Upper lobe of right lung (tissue), 1 donor: ENCODE measurements around the gene POTEF. TPM values are rescaled to one million over a fixed set of nuclear protein-coding genes. Genes with fewer than 3 reads are reported as not detected.
"Not testable (repeated sequence)": the region's sequence is repeated elsewhere in the genome, so short reads cannot be mapped to it uniquely, and the experiment has no call there.

Experiments
- ATAC-seq: fragments of 200-7000 bp; cut with Tn5 transposase; one replicate; pipeline ENCODE4 v1.9.1; 2020; ENCODE audit warnings: mild to moderate bottlenecking, moderate library complexity
- DNase-seq: peaks from one replicate; pipeline ENCODE4 v3.0.0-alpha.2; 2020
- H3K27ac ChIP-seq: fragments of 200-600 bp; one replicate; pipeline ENCODE4 v1.8.0; 2022
- H3K27me3 ChIP-seq: fragments of 200-600 bp; one replicate; pipeline ENCODE4 v1.8.0; 2022; ENCODE audit warnings: mild to moderate bottlenecking
- H3K36me3 ChIP-seq: fragments of 200-600 bp; one replicate; pipeline ENCODE4 v1.8.0; 2022
- H3K4me1 ChIP-seq: fragments of 200-600 bp; one replicate; pipeline ENCODE4 v1.8.0; 2022
- H3K4me3 ChIP-seq: fragments of 200-600 bp; one replicate; pipeline ENCODE4 v1.8.0; 2022; ENCODE audit warnings: mild to moderate bottlenecking
- H3K9me3 ChIP-seq: fragments of 200-600 bp; one replicate; pipeline ENCODE4 v1.8.0; 2022
- CTCF ChIP-seq: fragments of 200-600 bp; IDR thresholded peaks from one replicate; pipeline ENCODE4 v1.8.0; 2022; ENCODE audit warnings: antibody characterized with exemption
- intact Hi-C: fragments of 100-400 bp; cut with DNase I; formaldehyde crosslinking; loops from one replicate; pipeline ENCODE4 v1.11.0; 2022
- long read RNA-seq: library from polyadenylated mRNA; unstranded; transcript quantifications from one replicate; pipeline ENCODE4 v2.0.0, GENCODE V29; 2021
- total RNA-seq: library from RNA; stranded (reverse); fragmentation: NEBNext Ultra II Directional; extraction: Animal tissue kit (Norgen Biotek cat#: 25700); gene quantifications from one replicate; pipeline ENCODE4 v1.2.1, GENCODE V29; 2021
- donor health status: DM: no; HTN: yes; CAD: no; lungs with severe emphysema.

POTEF gene
- not detected for total RNA-seq
- long read RNA-seq, result 0 reads

- H3K4me1 ChIP-seq, DNase-seq, ATAC-seq, H3K27ac ChIP-seq, intact Hi-C loops, H3K27me3 ChIP-seq, H3K36me3 ChIP-seq, H3K4me3 ChIP-seq, H3K9me3 ChIP-seq: not testable (repeated sequence)
Observed at GRCh38 chr2:130129120-130129829, at the start of gene POTEF. Gene POTEF, minus strand, starts transcription at chr2:130129222. Its CDS starts 8,707 bp downstream, at chr2:130120515.

GRCh38 chr2:130174866-130175265 lies 45.8 kb upstream of the POTEF start:
- peaks cover 55% of the 10 kb centered on the region for H3K36me3 ChIP-seq
- H3K27me3 ChIP-seq, DNase-seq, H3K27ac ChIP-seq, H3K4me1 ChIP-seq, H3K9me3 ChIP-seq, H3K4me3 ChIP-seq, ATAC-seq, intact Hi-C loops: not testable (repeated sequence)

DNA sequence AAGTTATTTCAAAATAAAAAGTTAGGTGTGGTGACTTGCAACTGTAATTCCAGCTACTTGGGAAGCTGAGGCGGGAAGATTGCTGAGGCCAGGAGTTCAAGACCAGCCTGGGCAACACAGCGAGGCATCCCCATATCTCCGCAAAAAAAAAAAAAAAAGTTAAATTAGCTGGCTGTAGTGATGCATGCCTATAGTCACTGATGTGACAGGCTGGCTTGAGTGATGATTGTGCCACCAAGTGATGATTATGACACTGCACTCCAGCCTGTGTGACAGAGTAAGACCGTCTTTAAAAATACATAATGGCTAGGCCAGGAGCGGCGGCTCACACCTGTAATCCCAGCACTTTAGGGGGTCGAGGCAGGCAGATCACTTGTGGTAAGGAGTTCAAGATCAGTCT lies 40.9 kb upstream of the POTEF start:
- peaks cover 82% of the 10 kb centered on the region for H3K36me3 ChIP-seq
- H3K4me1 ChIP-seq, result no peaks in the 10 kb centered on the region
- H3K4me3 ChIP-seq, result no peak overlapping the region
- no peaks in the 10 kb centered on the region for H3K27me3 ChIP-seq
- intact Hi-C loops, result no loop called here
- ATAC-seq (no peak), DNase-seq (no peak)
- TF ChIP-seq CTCF, result no peak
- H3K27ac ChIP-seq, result no peak overlapping the region
- H3K9me3 ChIP-seq, result no peaks in the 10 kb centered on the region

- ATAC-seq, H3K4me1 ChIP-seq, H3K4me3 ChIP-seq, DNase-seq, H3K27ac ChIP-seq, H3K27me3 ChIP-seq, intact Hi-C loops, H3K9me3 ChIP-seq: not testable (repeated sequence)
- H3K36me3 ChIP-seq, result peaks cover 82% of the 10 kb centered on the region
Observed at GRCh38 chr2:130169163-130169562, 40.1 kb upstream of the POTEF start.

DNA sequence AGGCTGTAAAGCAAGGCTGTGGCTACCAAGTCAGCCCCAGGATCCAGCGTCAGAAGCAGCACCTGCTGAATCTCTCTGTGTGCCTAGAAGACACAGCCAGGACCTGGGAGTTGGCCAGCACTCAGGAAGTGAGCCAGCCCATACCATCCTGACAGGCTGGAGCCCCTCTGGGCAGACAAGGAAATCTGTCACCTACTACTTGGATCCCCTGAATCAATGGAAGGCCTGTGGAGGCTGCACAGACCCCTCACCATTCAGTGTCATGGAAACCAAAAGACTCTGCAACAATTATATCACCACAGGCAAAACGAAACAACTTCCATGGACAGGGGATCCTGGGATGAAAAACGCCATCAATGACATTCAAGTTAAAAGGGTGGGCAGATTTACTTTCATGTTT lies 37.6 kb upstream of the POTEF start:
- ATAC-seq, H3K4me3 ChIP-seq, H3K27ac ChIP-seq, H3K4me1 ChIP-seq, DNase-seq, H3K27me3 ChIP-seq, intact Hi-C loops, H3K9me3 ChIP-seq: not testable (repeated sequence)
- peaks cover 76% of the 10 kb centered on the region for H3K36me3 ChIP-seq

DNA sequence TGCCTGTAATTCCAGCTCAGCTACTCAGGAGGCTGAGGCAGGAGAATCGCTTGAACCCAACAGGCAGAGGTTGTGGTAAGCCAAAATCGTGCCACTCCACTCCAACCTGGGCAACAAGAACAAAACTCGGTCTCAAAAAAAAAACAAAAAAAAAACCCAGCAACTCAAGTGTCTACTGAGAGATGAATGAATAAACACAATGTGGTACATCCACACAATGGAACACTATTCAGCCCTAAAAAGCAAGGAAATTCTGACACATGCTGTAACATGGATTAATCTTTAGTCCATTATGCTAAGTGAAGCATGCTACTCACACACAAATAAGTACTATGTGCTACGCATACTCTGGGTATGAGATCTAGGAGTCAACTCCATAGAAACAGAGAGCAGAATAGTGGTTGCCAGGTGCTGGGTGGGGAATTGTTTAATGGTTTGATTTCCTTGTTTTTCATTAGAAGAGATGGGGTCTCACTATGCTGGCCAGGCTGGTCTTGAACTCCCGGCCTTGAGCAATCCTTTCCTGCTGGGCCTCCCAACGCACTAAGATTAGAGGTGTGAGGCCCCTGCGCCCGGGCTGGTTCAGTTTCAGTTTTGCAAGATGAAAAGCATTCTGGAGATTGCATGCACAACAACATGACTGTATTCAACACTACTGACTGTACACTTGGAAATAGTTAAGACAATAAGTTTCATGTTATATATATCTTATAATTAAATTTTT lies 36.4 kb upstream of the POTEF start:
- intact Hi-C loops, result no loop called here
- no peak for TF ChIP-seq CTCF
- H3K4me3 ChIP-seq, result no peak overlapping the region
- no peaks in the 10 kb centered on the region for H3K9me3 ChIP-seq
- peaks cover 66% of the 10 kb centered on the region for H3K36me3 ChIP-seq
- no peak overlapping the region for H3K27ac ChIP-seq
- H3K4me1 ChIP-seq, result no peaks in the 10 kb centered on the region
- no peaks in the 10 kb centered on the region for H3K27me3 ChIP-seq
- no peak for DNase-seq
- ATAC-seq, result no peak

DNA sequence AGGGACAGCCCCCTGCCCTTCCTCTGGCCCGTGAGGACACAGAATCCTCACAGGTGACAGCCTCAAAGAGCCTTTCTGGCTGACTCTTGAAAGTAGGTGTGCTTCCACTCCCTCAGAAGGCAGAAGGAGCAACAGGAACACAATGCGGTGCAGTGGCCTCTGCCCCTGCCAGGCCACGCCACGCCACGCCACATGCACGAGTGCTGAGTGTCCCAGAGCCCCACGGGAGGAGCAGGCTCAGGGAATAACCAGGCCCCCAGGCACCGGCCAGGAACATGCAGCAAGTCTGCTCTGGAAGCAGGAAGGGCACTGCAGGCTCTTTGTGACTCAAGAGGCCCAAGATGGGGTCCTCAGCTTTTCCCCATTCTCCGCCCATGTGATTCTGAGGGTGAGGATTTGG lies 33.9 kb upstream of the POTEF start:
- no peaks in the 10 kb centered on the region for H3K9me3 ChIP-seq
- TF ChIP-seq CTCF, result no peak
- no peaks in the 10 kb centered on the region for H3K4me1 ChIP-seq
- ATAC-seq (no peak), DNase-seq (no peak)
- no peaks in the 10 kb centered on the region for H3K27me3 ChIP-seq
- H3K27ac ChIP-seq, result no peak overlapping the region
- peaks cover 53% of the 10 kb centered on the region for H3K36me3 ChIP-seq
- intact Hi-C loops, result no loop called here
- no peak overlapping the region for H3K4me3 ChIP-seq

GRCh38 chr2:130162486-130162885 lies 33.5 kb upstream of the POTEF start:
- H3K4me1 ChIP-seq, DNase-seq, ATAC-seq, H3K27me3 ChIP-seq, H3K27ac ChIP-seq, intact Hi-C loops, H3K4me3 ChIP-seq, H3K9me3 ChIP-seq: not testable (repeated sequence)
- peaks cover 48% of the 10 kb centered on the region for H3K36me3 ChIP-seq

DNA sequence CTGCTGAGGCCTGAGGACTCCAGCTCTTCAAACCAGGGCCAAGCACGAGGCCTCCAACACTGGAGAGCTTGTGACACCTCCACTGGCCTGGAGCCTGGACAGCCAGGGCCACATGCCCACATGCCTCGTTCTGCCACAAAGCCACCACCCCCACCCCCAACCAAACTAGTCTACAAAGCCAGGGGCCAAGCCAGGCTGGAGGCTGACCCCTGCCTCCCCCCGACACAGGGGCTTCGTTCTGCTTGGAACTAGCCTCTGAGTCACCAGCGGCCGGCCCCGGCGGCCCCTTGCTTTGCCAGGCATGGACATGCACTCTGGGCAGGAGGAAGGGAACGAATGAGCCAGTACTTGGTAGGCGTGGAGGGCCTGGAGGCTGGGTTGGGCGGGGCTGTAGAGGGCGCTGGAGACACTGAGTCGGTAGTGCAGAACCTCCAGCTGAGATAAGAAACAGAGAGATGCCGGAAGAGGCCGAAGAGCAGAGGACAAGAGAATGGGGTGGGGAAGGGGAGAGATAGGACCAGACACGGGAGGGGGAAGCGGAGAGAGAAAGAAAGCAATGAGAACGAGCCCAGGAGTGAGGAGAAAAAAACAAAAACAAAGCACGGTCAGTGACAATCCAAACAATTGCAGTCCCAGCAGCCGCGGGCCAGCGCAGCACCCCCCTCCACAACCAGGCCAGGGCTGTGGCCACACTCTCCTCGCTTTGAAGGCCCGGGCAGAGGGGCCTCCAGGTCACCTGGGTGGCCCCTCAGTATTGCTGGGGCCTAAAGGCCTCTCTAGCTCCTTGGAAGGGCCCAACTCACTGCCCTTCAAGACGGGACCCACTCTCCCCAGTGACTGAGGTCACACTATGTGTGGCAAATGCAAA lies 32.0 kb upstream of the POTEF start:
- H3K27me3 ChIP-seq, H3K27ac ChIP-seq, ATAC-seq, H3K4me1 ChIP-seq, H3K9me3 ChIP-seq, intact Hi-C loops, DNase-seq, H3K4me3 ChIP-seq: not testable (repeated sequence)
- peaks cover 34% of the 10 kb centered on the region for H3K36me3 ChIP-seq
